Astrocyte (in vitro differentiated cells and primary cell): ENCODE data around the gene DIAPH1. TPM values are rescaled to one million over a fixed set of nuclear protein-coding genes. Genes with fewer than 3 reads are reported as not detected.

Experiments used
- DNase-seq: peaks from one replicate; pipeline ENCODE4 v3.0.0-alpha.2; 2010; ENCODE audit warnings: low read depth
- FAIRE-seq: peaks from 2 replicates; lab custom pipeline; 2011; peaks lifted over from hg19 to GRCh38; lab: Jason Lieb, UNC
- H2AFZ ChIP-seq: 2 replicates; pipeline ENCODE4 v1.6.0; 2012; ENCODE audit warnings: low read depth, low read length, inconsistent platforms
- H3K27ac ChIP-seq: 2 replicates; pipeline ENCODE4 v1.5.1; 2011; ENCODE audit warnings: low read depth, low read length, inconsistent platforms
- H3K27me3 ChIP-seq: 2 replicates; pipeline ENCODE4 v1.6.0; 2011; ENCODE audit warnings: low read length, inconsistent platforms; ENCODE audit not compliant: insufficient read depth
- H3K36me3 ChIP-seq: 2 replicates; pipeline ENCODE4 v1.5.1; 2011; ENCODE audit warnings: low read length, inconsistent platforms; ENCODE audit not compliant: insufficient read depth
- H3K4me1 ChIP-seq: 2 replicates; pipeline ENCODE4 v1.5.1; 2011; ENCODE audit warnings: low read length, inconsistent platforms; ENCODE audit not compliant: insufficient read depth
- H3K4me2 ChIP-seq: 2 replicates; pipeline ENCODE4 v1.6.0; 2012; ENCODE audit warnings: low read length, inconsistent platforms
- H3K4me3 ChIP-seq: 2 replicates; pipeline ENCODE4 v1.5.1; 2011; ENCODE audit warnings: low read depth, mild to moderate bottlenecking, low read length, inconsistent platforms; ENCODE audit not compliant: insufficient read depth
- H3K79me2 ChIP-seq: 2 replicates; pipeline ENCODE4 v1.6.0; 2012; ENCODE audit warnings: mild to moderate bottlenecking, low read length, inconsistent platforms; ENCODE audit not compliant: insufficient read depth
- H3K9ac ChIP-seq: 2 replicates; pipeline ENCODE4 v1.6.0; 2012; ENCODE audit warnings: mild to moderate bottlenecking, low read length, inconsistent platforms
- H3K9me3 ChIP-seq: 2 replicates; pipeline ENCODE4 v1.5.1; 2012; ENCODE audit warnings: low read depth, mild to moderate bottlenecking, low read length, inconsistent platforms; ENCODE audit not compliant: insufficient read depth
- H4K20me1 ChIP-seq: 2 replicates; pipeline ENCODE4 v1.6.0; 2012; ENCODE audit warnings: low read length, inconsistent platforms; ENCODE audit not compliant: insufficient read depth
- H3K27ac Mint-ChIP-seq: one replicate; pipeline ENCODE4 v1.8.0; 2021; ENCODE audit warnings: mild to moderate bottlenecking, mixed read lengths; ENCODE audit not compliant: unreplicated experiment
- H3K27me3 Mint-ChIP-seq: one replicate; pipeline ENCODE4 v1.8.0; 2021; ENCODE audit warnings: low read depth, mixed read lengths; ENCODE audit not compliant: unreplicated experiment
- H3K36me3 Mint-ChIP-seq: one replicate; pipeline ENCODE4 v1.8.0; 2021; ENCODE audit warnings: low read depth, mixed read lengths; ENCODE audit not compliant: unreplicated experiment
- H3K4me1 Mint-ChIP-seq: one replicate; pipeline ENCODE4 v1.8.0; 2021; ENCODE audit warnings: low read depth, mixed read lengths; ENCODE audit not compliant: unreplicated experiment
- H3K4me3 Mint-ChIP-seq: one replicate; pipeline ENCODE4 v1.8.0; 2021; ENCODE audit warnings: mild to moderate bottlenecking, moderate library complexity, mixed read lengths; ENCODE audit not compliant: unreplicated experiment
- H3K9me3 Mint-ChIP-seq: one replicate; pipeline ENCODE4 v1.8.0; 2021; ENCODE audit warnings: mild to moderate bottlenecking, mixed read lengths; ENCODE audit not compliant: unreplicated experiment
- CTCF ChIP-seq: IDR thresholded peaks from 2 replicates; pipeline ENCODE4 v1.5.1; 2011; ENCODE audit warnings: low read depth, mild to moderate bottlenecking, inconsistent platforms, low read length, moderate library complexity; ENCODE audit not compliant: insufficient read depth
- EZH2 ChIP-seq: IDR thresholded peaks from 2 replicates; pipeline ENCODE4 v1.6.1; 2012; ENCODE audit warnings: mild to moderate bottlenecking, low read length, inconsistent platforms; ENCODE audit not compliant: insufficient read depth
- total RNA-seq: library from RNA; stranded (reverse); gene quantifications from 2 replicates; pipeline ENCODE4 v1.2.1, GENCODE V29; 2021

DIAPH1 gene
- total RNA-seq, 1 donor from 2014 or later, result 78.8 TPM

- Histone ChIP-seq H3K9ac (peak within 1 kb of the TSS; percentile 90), H3K4me1 (peaks cover 35% of the 10 kb centered on the region), H3K9me3 (no peaks in the 10 kb centered on the region), H3K27ac (peak within 1 kb of the TSS; percentile 80), H4K20me1 (peaks cover 51% of the 10 kb centered on the region), H3K79me2 (peaks cover 38% of the 10 kb centered on the region), H3K4me2 (peak within 1 kb of the TSS; percentile 99), H3K27me3 (no peaks in the 10 kb centered on the region), H3K4me3 (peak within 1 kb of the TSS; percentile 87), H2AFZ (peak within 1 kb of the TSS; percentile 81), H3K36me3 (no peaks in the 10 kb centered on the region)
- Mint-ChIP-seq H3K4me3 (peak within 1 kb of the TSS; percentile 98), H3K27me3 (no peaks in the 10 kb centered on the region), H3K27ac (peak within 1 kb of the TSS; percentile 96), H3K36me3 (peaks cover 26% of the 10 kb centered on the region), H3K4me1 (peaks cover 14% of the 10 kb centered on the region), H3K9me3 (peaks cover 4% of the 10 kb centered on the region)
- TF ChIP-seq EZH2 (no peak), CTCF (peak; percentile 13)
- peak; percentile 91 for DNase-seq
- no peak for FAIRE-seq
These were observed 143.1 kb downstream of the DIAPH1 start, which contains the start of gene PCDHGC3 for GRCh38 chr5:141475625-141476131. Gene PCDHGC3 (plus strand): TSS chr5:141475966. CDS start chr5:141476117, 151 bp downstream.

- Histone ChIP-seq H3K4me3 (no peak overlapping the region), H3K4me2 (no peak overlapping the region), H3K27ac (peak overlapping the region; percentile 6), H2AFZ (no peak overlapping the region), H3K9ac (no peak overlapping the region), H3K79me2 (peaks cover 13% of the 10 kb centered on the region), H4K20me1 (peaks cover 13% of the 10 kb centered on the region), H3K27me3 (no peaks in the 10 kb centered on the region), H3K4me1 (no peaks in the 10 kb centered on the region), H3K36me3 (no peaks in the 10 kb centered on the region), H3K9me3 (no peaks in the 10 kb centered on the region)
- DNase-seq, result peak; percentile 70
- Mint-ChIP-seq H3K27me3 (no peaks in the 10 kb centered on the region), H3K9me3 (no peaks in the 10 kb centered on the region), H3K27ac (peak overlapping the region; percentile 56), H3K36me3 (peaks cover 5% of the 10 kb centered on the region), H3K4me3 (no peak overlapping the region), H3K4me1 (peaks cover 11% of the 10 kb centered on the region)
- no peak for FAIRE-seq
- no peak for TF ChIP-seq EZH2
- TF ChIP-seq CTCF, result no peak
These were observed 153.4 kb downstream of the DIAPH1 start for GRCh38 chr5:141465351-141465750.

Other genes starting within 250 kb of the DIAPH1 start
- gene PCDHGB3, start 248.8 kb downstream of the DIAPH1 start, total RNA-seq, result 0.10 and 0.14 TPM in 2 replicates
- 0.22 and 0.41 TPM in 2 replicates for gene PCDHGA6, start 245.1 kb downstream of the DIAPH1 start, total RNA-seq
- 0.57 and 0.62 TPM in 2 replicates for gene PCDHGA7, start 236.3 kb downstream of the DIAPH1 start, total RNA-seq
- gene PCDHGB4, start 231.3 kb downstream of the DIAPH1 start, total RNA-seq, result 13.6 and 15.7 TPM in 2 replicates
- 1.0 and 1.2 TPM in 2 replicates for gene PCDHGA8, start 226.4 kb downstream of the DIAPH1 start, total RNA-seq
- 1.1 and 2.1 TPM in 2 replicates for gene PCDHGB5, start 221.1 kb downstream of the DIAPH1 start, total RNA-seq
- gene PCDHGA9, start 216.2 kb downstream of the DIAPH1 start, total RNA-seq, result 0.73 and 0.87 TPM in 2 replicates
- gene PCDHGB6, start 211.0 kb downstream of the DIAPH1 start, total RNA-seq, result 18.4 and 19.9 TPM in 2 replicates
- gene PCDHGA10, start 206.0 kb downstream of the DIAPH1 start, total RNA-seq, result 34.0 and 41.6 TPM in 2 replicates
- 22.4 and 26.1 TPM in 2 replicates for gene PCDHGB7, start 201.3 kb downstream of the DIAPH1 start, total RNA-seq
- gene PCDHGA11, start 197.9 kb downstream of the DIAPH1 start, total RNA-seq, result 5.3 and 5.8 TPM in 2 replicates
- 1.2 and 1.6 TPM in 2 replicates for gene PCDHGA12, start 188.5 kb downstream of the DIAPH1 start, total RNA-seq
- 84.7 and 100.0 TPM in 2 replicates for gene PCDHGC3, start 143.0 kb downstream of the DIAPH1 start, total RNA-seq
- 6.6 and 7.4 TPM in 2 replicates for gene PCDHGC4, start 134.0 kb downstream of the DIAPH1 start, total RNA-seq
- gene PCDHGC5, start 129.9 kb downstream of the DIAPH1 start, total RNA-seq, result 7.7 and 10.9 TPM in 2 replicates
- 60.7 and 63.8 TPM in 2 replicates for gene HDAC3, start 17.8 kb upstream of the DIAPH1 start, total RNA-seq
- gene RELL2, start 18.0 kb upstream of the DIAPH1 start, total RNA-seq, result 12.2 and 12.9 TPM in 2 replicates
- 39.4 and 40.6 TPM in 2 replicates for gene FCHSD1, start 32.4 kb upstream of the DIAPH1 start, total RNA-seq
- 14.9 and 17.4 TPM in 2 replicates for gene ARAP3, start 63.2 kb upstream of the DIAPH1 start, total RNA-seq